Medulla oblongata (tissue), 1 donor: Measurements from ENCODE around the gene CANT1.
"Not testable (repeated sequence)": the region's sequence is repeated elsewhere in the genome, so short reads cannot be mapped to it uniquely, and the experiment has no call there.

ENCODE experiments used
- DNase-seq: peaks from one replicate; pipeline ENCODE4 v3.0.0-alpha.2; 2015; ENCODE audit errors: extremely low spot score

CANT1 gene

GRCh38 chr17:79043191-79043930 is 33.8 kb upstream of the CANT1 start:
- DNase-seq: no peak

- DNase-seq: no peak
Measured at GRCh38 chr17:79042421-79043190, 33.0 kb upstream of the CANT1 start.

GRCh38 chr17:79041723-79042420 is 32.3 kb upstream of the CANT1 start:
- peak; percentile 40 for DNase-seq

- DNase-seq: no peak
Measured at GRCh38 chr17:79041041-79041570, 31.5 kb upstream of the CANT1 start.

- DNase-seq: no peak
Measured at GRCh38 chr17:79039886-79040285, 30.3 kb upstream of the CANT1 start.

GRCh38 chr17:79039171-79039570 is 29.6 kb upstream of the CANT1 start:
- DNase-seq: no peak

- no peak for DNase-seq
Measured at GRCh38 chr17:79038545-79039135, 29.1 kb upstream of the CANT1 start.

GRCh38 chr17:79036596-79036995 is 27.0 kb upstream of the CANT1 start:
- DNase-seq: peak; percentile 77

GRCh38 chr17:79036181-79036580 is 26.6 kb upstream of the CANT1 start:
- no peak for DNase-seq

GRCh38 chr17:79035686-79036085 is 26.1 kb upstream of the CANT1 start:
- no peak for DNase-seq

GRCh38 chr17:79034931-79035485 is 25.4 kb upstream of the CANT1 start:
- DNase-seq: no peak

- DNase-seq: peak; percentile 90
Measured at GRCh38 chr17:79033741-79034501, 24.4 kb upstream of the CANT1 start.

- DNase-seq: no peak
Measured at GRCh38 chr17:79033046-79033616, 23.6 kb upstream of the CANT1 start.

GRCh38 chr17:79031996-79032875 is 22.7 kb upstream of the CANT1 start:
- no peak for DNase-seq

- DNase-seq: not testable (repeated sequence)
Measured at GRCh38 chr17:79030636-79031035, 21.1 kb upstream of the CANT1 start.

GRCh38 chr17:79029327-79030009 is 19.9 kb upstream of the CANT1 start:
- DNase-seq: no peak

GRCh38 chr17:79028496-79029326 is 19.1 kb upstream of the CANT1 start:
- DNase-seq: no peak

GRCh38 chr17:79027925-79028491 is 18.4 kb upstream of the CANT1 start:
- no peak for DNase-seq
